Chondrocyte (in vitro differentiated cells): Measurements from ENCODE around the gene C20orf144. TPM values are rescaled to one million over a fixed set of nuclear protein-coding genes. Genes with fewer than 3 reads are reported as not detected.

Source experiments
- DNase-seq: peaks from one replicate; pipeline ENCODE4 v3.0.0; 2021; ENCODE audit warnings: mixed read lengths, low spot score
- H3K27ac Mint-ChIP-seq: one replicate; pipeline ENCODE4 v1.8.0; 2021; ENCODE audit warnings: mild to moderate bottlenecking, moderate library complexity, mixed read lengths; ENCODE audit not compliant: unreplicated experiment
- H3K27me3 Mint-ChIP-seq: 2 replicates; pipeline ENCODE4 v1.8.0; 2021; ENCODE audit warnings: low read depth, mixed read lengths
- H3K36me3 Mint-ChIP-seq: 2 replicates; pipeline ENCODE4 v1.8.0; 2021; ENCODE audit warnings: low read depth, mixed read lengths
- H3K4me1 Mint-ChIP-seq: 2 replicates; pipeline ENCODE4 v1.8.0; 2021; ENCODE audit warnings: low read depth, mild to moderate bottlenecking, mixed read lengths
- H3K4me3 Mint-ChIP-seq: one replicate; pipeline ENCODE4 v1.8.0; 2021; ENCODE audit warnings: mild to moderate bottlenecking, moderate library complexity, mixed read lengths; ENCODE audit not compliant: unreplicated experiment
- H3K9me3 Mint-ChIP-seq: 2 replicates; pipeline ENCODE4 v1.8.0; 2021; ENCODE audit warnings: low read depth, mixed read lengths
- long read RNA-seq: library from polyadenylated mRNA; stranded (forward); transcript quantifications from one replicate; pipeline ENCODE4 v2.0.0, GENCODE V29; 2021
- total RNA-seq: library from RNA; stranded (reverse); gene quantifications from 3 replicates; pipeline ENCODE4 v1.2.1, GENCODE V29; 2021
- TF ChIP-seq, protein P1 (sequence below): fragments of 200-600 bp; sonication (generic); IDR thresholded peaks from 2 replicates; pipeline ENCODE4 v1.5.0; 2021; ENCODE audit warnings: antibody characterized with exemption, mild to moderate bottlenecking, moderate library complexity

The C20orf144 gene
- total RNA-seq, result 0.10 to 0.17 TPM in 2 of 3 replicates, not detected in the other
- long read RNA-seq, partial matches to known transcripts, result 0 of 1 reads
- long read RNA-seq, other reads (novel, unspliced or antisense), result 0 of 1 reads

DNA sequence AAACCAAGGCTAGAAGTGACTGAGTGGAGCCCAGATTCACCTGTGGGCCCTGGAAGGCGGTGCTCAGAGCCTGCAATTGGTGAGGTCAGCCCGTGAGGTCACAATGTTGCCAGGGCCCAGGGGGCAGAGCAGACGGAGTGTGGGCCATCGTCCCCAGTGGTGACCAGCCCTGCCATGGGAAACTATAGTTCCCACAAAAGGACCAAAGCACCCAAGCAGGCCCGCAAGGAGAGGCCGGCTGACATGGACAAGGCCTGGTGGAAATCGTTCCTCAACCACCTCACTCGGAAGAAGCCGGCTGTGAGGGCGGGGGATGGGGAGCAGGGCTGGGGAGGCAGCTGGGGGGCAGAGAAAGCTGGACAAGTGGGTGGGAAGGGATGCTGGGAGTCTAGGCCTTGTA is at the start of gene C20orf144:
TSS of gene C20orf144 (plus strand) at position 156 of the 400 bp plus-strand sequence. CDS start at position 175, 19 bp downstream.
- peaks cover 7% of the 10 kb centered on the region for H3K36me3 Mint-ChIP-seq
- no peaks in the 10 kb centered on the region for H3K9me3 Mint-ChIP-seq
- TF ChIP-seq, protein P1, sequence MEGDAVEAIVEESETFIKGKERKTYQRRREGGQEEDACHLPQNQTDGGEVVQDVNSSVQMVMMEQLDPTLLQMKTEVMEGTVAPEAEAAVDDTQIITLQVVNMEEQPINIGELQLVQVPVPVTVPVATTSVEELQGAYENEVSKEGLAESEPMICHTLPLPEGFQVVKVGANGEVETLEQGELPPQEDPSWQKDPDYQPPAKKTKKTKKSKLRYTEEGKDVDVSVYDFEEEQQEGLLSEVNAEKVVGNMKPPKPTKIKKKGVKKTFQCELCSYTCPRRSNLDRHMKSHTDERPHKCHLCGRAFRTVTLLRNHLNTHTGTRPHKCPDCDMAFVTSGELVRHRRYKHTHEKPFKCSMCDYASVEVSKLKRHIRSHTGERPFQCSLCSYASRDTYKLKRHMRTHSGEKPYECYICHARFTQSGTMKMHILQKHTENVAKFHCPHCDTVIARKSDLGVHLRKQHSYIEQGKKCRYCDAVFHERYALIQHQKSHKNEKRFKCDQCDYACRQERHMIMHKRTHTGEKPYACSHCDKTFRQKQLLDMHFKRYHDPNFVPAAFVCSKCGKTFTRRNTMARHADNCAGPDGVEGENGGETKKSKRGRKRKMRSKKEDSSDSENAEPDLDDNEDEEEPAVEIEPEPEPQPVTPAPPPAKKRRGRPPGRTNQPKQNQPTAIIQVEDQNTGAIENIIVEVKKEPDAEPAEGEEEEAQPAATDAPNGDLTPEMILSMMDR, result no peak
- H3K27me3 Mint-ChIP-seq, result no peaks in the 10 kb centered on the region
- no peak for DNase-seq
- H3K4me3 Mint-ChIP-seq, result peak within 1 kb of the TSS; percentile 81
- H3K27ac Mint-ChIP-seq, result peak within 1 kb of the TSS; percentile 68
- H3K4me1 Mint-ChIP-seq, result peaks cover 27% of the 10 kb centered on the region

DNA sequence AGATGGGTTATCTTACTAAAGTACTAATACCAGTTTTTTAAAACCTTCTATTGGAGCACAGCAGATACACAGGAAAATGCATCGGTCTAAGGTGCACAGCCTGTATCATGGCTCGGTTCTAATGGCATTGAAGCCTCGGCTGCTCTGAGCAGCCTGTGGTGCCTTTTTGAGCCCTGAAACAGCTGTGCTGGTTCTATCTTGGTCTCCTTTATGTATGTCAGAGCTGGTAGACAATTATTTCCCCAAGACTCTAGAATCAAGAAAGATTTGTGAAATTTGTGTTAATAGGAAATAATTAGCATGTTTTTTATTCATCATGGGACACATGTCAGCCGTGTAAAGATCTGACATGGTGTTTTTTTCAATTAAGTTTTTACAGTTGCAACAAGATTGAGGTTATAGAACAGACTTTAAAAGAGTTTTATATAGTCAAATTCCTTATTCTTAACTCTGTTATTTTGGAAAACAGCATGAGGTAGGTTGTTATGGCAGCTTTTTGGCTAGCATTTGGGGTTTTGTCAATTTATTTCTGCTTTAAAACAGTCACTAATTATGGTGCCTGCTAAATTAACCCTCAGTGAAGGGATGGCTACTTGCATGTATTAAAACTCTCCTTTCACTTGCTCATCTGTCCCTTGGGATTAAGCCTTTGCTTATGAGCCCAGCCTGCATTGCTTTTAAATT is 40.3 kb upstream of the C20orf144 start:
- no peak overlapping the region for H3K27ac Mint-ChIP-seq
- no peaks in the 10 kb centered on the region for H3K27me3 Mint-ChIP-seq
- TF ChIP-seq, protein P1, result no peak
- no peaks in the 10 kb centered on the region for H3K4me1 Mint-ChIP-seq
- H3K36me3 Mint-ChIP-seq, result peaks cover 32% of the 10 kb centered on the region
- no peak for DNase-seq
- no peak overlapping the region for H3K4me3 Mint-ChIP-seq
- H3K9me3 Mint-ChIP-seq, result no peaks in the 10 kb centered on the region

DNA sequence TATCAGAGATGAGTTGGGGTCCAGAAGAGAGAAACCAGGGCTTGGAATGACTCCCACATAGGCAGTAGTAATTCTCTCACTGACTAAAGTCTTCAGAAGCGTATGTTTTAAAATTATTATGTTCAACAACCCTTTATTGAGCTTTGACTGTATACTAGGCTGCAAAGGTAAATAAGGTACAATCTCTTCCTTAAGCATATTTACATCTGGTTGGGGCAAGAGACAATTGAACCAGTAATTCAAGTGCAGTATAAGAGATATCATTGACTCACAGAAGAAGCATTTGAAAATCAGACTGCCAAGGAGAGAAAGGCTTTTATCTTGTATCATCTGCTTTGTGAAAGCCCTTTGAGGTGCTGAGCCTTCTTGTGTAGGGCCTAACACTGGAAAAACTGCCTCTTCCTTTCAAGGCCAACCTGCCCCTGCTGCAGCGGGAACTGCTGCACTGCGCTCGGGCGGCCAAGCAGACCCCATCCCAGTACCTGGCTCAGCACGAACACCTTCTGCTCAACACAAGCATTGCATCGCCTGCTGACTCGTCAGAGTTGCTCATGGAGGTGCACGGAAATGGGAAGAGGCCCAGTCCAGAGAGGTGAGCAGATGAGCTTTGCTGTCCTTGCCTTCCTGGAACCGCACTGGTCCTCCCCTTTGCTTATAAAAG is 39.3 kb upstream of the C20orf144 start:
- no peaks in the 10 kb centered on the region for H3K9me3 Mint-ChIP-seq
- no peaks in the 10 kb centered on the region for H3K4me1 Mint-ChIP-seq
- H3K27me3 Mint-ChIP-seq, result no peaks in the 10 kb centered on the region
- no peak overlapping the region for H3K4me3 Mint-ChIP-seq
- no peak overlapping the region for H3K27ac Mint-ChIP-seq
- DNase-seq, result no peak
- peaks cover 37% of the 10 kb centered on the region for H3K36me3 Mint-ChIP-seq
- TF ChIP-seq, protein P1, result no peak

DNA sequence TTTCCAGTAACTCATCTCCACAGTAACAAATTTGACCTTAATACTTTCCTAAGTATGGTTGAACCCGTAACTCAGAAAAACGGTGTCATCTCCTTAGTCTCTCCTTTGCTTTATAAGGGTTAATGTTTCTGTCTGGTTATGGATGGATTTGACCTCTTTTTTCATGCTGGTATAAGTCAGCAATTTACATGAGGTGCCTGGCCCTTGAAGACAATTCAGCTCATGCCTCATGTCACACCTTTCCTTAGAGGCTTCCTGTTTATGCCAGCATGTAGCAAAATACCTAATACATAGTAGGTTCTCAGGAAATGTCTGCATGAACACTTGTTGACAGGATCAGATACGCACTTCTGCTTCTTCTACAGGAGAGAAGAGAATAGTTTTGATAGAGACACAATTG is 37.7 kb upstream of the C20orf144 start:
- Mint-ChIP-seq H3K36me3 (peaks cover 47% of the 10 kb centered on the region), H3K27ac (no peak overlapping the region), H3K4me1 (no peaks in the 10 kb centered on the region), H3K27me3 (no peaks in the 10 kb centered on the region), H3K4me3 (no peak overlapping the region), H3K9me3 (no peaks in the 10 kb centered on the region)
- no peak for DNase-seq
- TF ChIP-seq, protein P1, result no peak

DNA sequence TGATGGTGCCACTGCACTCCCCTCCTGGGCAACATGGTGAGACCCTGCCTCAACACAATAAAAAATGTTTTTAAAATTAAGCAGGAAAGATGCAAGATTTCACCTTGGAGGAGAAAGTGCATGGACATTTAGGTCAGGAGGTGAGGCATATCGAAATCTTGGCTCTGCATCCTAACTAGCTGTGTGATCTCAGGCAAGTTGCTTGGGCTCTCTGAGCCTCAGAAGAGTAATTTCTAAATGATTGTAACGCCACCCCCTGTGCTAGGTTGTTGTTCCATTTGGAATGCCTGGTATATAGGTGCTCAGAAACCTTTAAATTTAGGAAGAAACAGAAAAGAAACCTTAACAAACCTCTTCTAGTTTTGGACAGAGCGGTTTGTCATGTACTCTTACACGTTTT is 35.9 kb upstream of the C20orf144 start:
- Mint-ChIP-seq H3K4me3 (no peak overlapping the region), H3K36me3 (peaks cover 53% of the 10 kb centered on the region), H3K27me3 (no peaks in the 10 kb centered on the region), H3K4me1 (no peaks in the 10 kb centered on the region), H3K9me3 (no peaks in the 10 kb centered on the region), H3K27ac (no peak overlapping the region)
- DNase-seq, result no peak
- TF ChIP-seq, protein P1, result no peak
